Liver (tissue), 3 donors: Measurements from ENCODE around the gene SLC12A9.

Experiments
- FOXA2 ChIP-seq: IDR thresholded peaks from 2 replicates; pipeline ENCODE4 v1.6.1; 2016; ENCODE audit warnings: antibody characterized with exemption
- JUND ChIP-seq, 2 donors: IDR thresholded peaks; 2 replicates each; pipeline ENCODE4 v1.6.1; 2016; ENCODE audit warnings: antibody characterized with exemption in 2 of 2
- NR2F2 ChIP-seq: IDR thresholded peaks from 2 replicates; pipeline ENCODE4 v1.6.1; 2016; ENCODE audit warnings: antibody characterized with exemption
- RAD21 ChIP-seq, 2 donors: IDR thresholded peaks; 2 replicates each; pipeline ENCODE4 v1.6.1; 2016; ENCODE audit warnings: antibody characterized with exemption in 2 of 2, mild to moderate bottlenecking in 2 of 2
- RXRA ChIP-seq, 2 donors: IDR thresholded peaks; 2 replicates each; pipeline ENCODE4 v1.6.1; 2017 to 2018; ENCODE audit warnings: antibody characterized with exemption in 2 of 2, mild to moderate bottlenecking in 1 of 2
- TAF1 ChIP-seq: conservative IDR thresholded peaks from 2 replicates; pipeline ENCODE4 v1.6.1; 2016; ENCODE audit warnings: antibody characterized with exemption, mild to moderate bottlenecking
- YY1 ChIP-seq: IDR thresholded peaks from 2 replicates; pipeline ENCODE4 v1.6.1; 2016; ENCODE audit warnings: antibody characterized with exemption, mild to moderate bottlenecking
- TF ChIP-seq, protein P1 (sequence below): fragments of 150-350 bp; IDR thresholded peaks from 2 replicates; pipeline ENCODE4 v1.5.1; 2017; ENCODE audit warnings: improper control_type of control experiment, low read depth, low read length; ENCODE audit not compliant: missing input control
- TF ChIP-seq, protein P2 (sequence below): IDR thresholded peaks from 2 replicates; pipeline ENCODE4 v1.6.1; 2016; ENCODE audit warnings: antibody characterized with exemption
- TF ChIP-seq, protein P3 (sequence below): IDR thresholded peaks from 2 replicates; pipeline ENCODE4 v1.6.1; 2016; ENCODE audit warnings: antibody characterized with exemption
- TF ChIP-seq, protein P4 (sequence below): IDR thresholded peaks from 2 replicates; pipeline ENCODE4 v1.6.1; 2016; ENCODE audit warnings: antibody characterized with exemption
- TF ChIP-seq, protein P5 (sequence below): IDR thresholded peaks from 2 replicates; pipeline ENCODE4 v1.6.1; 2016; ENCODE audit warnings: antibody characterized with exemption, mild to moderate bottlenecking
- donor health status: healthy.
- donor health status: healthy.

DNA sequence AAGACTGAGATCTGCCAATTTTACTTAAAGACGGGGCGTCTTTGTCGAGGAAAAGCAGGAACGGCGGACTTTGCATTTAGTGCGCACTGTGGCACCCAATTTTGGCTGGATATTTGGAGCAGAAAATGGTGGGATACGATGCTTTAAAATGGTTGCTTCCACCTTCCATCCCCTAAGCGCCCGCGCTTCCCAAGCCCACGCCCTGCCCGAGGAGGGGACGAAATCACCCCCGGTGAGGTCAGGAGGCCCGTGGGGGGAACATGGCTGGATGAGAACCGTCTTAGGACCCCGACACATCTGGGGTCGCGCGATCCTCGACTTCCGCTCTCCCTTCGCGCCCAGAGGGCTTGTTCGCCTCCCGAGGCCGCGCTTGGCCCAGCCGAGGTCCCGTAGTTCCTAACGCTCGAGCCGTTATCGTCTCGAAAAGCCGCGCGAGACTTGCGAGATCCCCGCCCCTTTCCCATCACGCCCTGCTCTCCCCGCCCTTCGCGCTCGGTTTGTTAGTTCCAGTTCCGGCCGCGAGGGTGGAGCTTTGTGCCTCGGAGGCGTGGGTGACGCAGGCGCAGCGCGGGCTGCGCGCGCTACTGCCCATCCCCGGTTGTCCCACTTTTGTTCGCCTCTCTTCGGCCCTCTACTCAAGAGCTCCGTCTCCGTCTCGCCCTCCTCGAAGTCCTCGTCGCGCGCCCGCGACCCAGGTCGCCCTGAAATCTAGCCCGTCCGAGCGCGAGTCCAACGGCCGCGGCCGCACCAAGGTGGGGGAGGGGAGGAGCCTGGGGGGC, 22.3 kb downstream of the SLC12A9 start, which contains the start of gene SRRT:
- TF ChIP-seq, protein P1, sequence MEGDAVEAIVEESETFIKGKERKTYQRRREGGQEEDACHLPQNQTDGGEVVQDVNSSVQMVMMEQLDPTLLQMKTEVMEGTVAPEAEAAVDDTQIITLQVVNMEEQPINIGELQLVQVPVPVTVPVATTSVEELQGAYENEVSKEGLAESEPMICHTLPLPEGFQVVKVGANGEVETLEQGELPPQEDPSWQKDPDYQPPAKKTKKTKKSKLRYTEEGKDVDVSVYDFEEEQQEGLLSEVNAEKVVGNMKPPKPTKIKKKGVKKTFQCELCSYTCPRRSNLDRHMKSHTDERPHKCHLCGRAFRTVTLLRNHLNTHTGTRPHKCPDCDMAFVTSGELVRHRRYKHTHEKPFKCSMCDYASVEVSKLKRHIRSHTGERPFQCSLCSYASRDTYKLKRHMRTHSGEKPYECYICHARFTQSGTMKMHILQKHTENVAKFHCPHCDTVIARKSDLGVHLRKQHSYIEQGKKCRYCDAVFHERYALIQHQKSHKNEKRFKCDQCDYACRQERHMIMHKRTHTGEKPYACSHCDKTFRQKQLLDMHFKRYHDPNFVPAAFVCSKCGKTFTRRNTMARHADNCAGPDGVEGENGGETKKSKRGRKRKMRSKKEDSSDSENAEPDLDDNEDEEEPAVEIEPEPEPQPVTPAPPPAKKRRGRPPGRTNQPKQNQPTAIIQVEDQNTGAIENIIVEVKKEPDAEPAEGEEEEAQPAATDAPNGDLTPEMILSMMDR = peak; percentile 68
- TF ChIP-seq RXRA (IDR thresholded peaks at IDR 0.05) (peak; percentile 49 to 52), JUND (IDR thresholded peaks at IDR 0.05) (no peak), YY1 (peak; percentile 98), FOXA2 (no peak), NR2F2 (peak; percentile 46), TAF1 (no peak), RAD21 (IDR thresholded peaks at IDR 0.05) (peak in 1 of 2 donors; percentile 25)
- TF ChIP-seq, protein P2, sequence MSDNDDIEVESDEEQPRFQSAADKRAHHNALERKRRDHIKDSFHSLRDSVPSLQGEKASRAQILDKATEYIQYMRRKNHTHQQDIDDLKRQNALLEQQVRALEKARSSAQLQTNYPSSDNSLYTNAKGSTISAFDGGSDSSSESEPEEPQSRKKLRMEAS = peak; percentile 82
- TF ChIP-seq, protein P3, sequence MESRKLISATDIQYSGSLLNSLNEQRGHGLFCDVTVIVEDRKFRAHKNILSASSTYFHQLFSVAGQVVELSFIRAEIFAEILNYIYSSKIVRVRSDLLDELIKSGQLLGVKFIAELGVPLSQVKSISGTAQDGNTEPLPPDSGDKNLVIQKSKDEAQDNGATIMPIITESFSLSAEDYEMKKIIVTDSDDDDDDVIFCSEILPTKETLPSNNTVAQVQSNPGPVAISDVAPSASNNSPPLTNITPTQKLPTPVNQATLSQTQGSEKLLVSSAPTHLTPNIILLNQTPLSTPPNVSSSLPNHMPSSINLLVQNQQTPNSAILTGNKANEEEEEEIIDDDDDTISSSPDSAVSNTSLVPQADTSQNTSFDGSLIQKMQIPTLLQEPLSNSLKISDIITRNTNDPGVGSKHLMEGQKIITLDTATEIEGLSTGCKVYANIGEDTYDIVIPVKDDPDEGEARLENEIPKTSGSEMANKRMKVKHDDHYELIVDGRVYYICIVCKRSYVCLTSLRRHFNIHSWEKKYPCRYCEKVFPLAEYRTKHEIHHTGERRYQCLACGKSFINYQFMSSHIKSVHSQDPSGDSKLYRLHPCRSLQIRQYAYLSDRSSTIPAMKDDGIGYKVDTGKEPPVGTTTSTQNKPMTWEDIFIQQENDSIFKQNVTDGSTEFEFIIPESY = peak; percentile 100
- TF ChIP-seq, protein P4, sequence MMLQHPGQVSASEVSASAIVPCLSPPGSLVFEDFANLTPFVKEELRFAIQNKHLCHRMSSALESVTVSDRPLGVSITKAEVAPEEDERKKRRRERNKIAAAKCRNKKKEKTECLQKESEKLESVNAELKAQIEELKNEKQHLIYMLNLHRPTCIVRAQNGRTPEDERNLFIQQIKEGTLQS = no peak
- TF ChIP-seq, protein P5, sequence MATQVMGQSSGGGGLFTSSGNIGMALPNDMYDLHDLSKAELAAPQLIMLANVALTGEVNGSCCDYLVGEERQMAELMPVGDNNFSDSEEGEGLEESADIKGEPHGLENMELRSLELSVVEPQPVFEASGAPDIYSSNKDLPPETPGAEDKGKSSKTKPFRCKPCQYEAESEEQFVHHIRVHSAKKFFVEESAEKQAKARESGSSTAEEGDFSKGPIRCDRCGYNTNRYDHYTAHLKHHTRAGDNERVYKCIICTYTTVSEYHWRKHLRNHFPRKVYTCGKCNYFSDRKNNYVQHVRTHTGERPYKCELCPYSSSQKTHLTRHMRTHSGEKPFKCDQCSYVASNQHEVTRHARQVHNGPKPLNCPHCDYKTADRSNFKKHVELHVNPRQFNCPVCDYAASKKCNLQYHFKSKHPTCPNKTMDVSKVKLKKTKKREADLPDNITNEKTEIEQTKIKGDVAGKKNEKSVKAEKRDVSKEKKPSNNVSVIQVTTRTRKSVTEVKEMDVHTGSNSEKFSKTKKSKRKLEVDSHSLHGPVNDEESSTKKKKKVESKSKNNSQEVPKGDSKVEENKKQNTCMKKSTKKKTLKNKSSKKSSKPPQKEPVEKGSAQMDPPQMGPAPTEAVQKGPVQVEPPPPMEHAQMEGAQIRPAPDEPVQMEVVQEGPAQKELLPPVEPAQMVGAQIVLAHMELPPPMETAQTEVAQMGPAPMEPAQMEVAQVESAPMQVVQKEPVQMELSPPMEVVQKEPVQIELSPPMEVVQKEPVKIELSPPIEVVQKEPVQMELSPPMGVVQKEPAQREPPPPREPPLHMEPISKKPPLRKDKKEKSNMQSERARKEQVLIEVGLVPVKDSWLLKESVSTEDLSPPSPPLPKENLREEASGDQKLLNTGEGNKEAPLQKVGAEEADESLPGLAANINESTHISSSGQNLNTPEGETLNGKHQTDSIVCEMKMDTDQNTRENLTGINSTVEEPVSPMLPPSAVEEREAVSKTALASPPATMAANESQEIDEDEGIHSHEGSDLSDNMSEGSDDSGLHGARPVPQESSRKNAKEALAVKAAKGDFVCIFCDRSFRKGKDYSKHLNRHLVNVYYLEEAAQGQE = peak; percentile 77
